Activated CD4-positive, alpha-beta T cell treated with anti-CD3 and anti-CD28 coated beads for 4 hours (primary cell): ENCODE measurements around the gene FAM3B.
"Not testable (repeated sequence)": the region's sequence is repeated elsewhere in the genome, so short reads cannot be mapped to it uniquely, and the experiment has no call there.

Experiments
- DNase-seq, 2 donors: peaks; one replicate each; pipeline ENCODE4 v3.0.0-alpha.2; 2020

FAM3B gene

DNA sequence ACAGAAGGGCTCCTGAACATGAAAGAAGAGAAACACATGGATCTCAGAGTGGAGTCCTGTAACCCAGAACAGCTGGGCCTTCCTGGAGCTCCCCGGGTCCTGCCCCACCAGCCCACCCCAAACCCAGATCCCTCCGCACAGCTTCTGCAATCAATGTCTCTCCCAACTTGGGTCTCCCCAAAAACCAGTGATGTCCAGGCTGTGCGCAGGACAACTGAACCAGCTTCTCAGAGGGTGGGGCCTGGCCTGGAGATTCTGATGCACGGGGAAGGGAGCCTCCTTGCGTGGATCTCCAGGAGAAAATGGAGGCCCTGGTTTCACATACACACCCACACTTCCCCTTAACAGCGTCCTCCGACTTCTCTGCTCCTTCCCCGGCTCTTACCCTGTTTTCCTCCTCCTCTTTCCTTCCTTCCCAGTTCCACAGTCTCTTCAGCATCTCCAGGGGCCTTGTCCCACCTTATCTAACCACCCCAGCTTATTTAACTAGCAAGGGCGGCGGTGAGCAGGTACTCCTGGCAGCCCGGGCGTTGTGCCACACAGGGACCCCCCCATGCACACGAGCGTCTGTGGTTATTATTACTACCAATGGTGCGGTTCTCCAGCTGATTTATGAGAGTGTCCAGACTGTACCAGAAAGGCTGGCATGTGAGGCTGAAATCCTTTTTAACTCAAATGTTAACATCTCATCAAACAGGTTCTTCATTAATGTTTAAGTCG lies 34.0 kb downstream of the FAM3B start:
- DNase-seq = no peak

DNA sequence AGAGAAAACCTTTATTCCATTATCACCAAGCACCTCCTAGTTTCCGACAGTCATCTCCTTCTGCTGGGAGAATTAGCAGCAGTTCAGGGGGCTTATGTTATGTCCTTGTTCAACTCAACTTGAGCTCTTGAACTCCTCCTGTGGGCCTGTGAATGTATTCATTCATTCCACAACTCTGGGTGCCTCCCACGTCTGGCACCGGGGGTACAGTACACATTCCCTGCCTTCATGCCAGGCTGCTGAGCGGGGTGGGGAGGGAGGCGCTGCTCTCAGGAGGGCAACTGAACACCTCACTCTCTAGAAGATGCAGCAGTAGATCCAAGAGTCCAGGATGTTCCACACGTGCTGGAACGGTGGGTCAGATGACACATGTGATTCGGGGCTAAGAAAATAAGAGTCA lies 40.9 kb downstream of the FAM3B start:
- no peak for DNase-seq

DNA sequence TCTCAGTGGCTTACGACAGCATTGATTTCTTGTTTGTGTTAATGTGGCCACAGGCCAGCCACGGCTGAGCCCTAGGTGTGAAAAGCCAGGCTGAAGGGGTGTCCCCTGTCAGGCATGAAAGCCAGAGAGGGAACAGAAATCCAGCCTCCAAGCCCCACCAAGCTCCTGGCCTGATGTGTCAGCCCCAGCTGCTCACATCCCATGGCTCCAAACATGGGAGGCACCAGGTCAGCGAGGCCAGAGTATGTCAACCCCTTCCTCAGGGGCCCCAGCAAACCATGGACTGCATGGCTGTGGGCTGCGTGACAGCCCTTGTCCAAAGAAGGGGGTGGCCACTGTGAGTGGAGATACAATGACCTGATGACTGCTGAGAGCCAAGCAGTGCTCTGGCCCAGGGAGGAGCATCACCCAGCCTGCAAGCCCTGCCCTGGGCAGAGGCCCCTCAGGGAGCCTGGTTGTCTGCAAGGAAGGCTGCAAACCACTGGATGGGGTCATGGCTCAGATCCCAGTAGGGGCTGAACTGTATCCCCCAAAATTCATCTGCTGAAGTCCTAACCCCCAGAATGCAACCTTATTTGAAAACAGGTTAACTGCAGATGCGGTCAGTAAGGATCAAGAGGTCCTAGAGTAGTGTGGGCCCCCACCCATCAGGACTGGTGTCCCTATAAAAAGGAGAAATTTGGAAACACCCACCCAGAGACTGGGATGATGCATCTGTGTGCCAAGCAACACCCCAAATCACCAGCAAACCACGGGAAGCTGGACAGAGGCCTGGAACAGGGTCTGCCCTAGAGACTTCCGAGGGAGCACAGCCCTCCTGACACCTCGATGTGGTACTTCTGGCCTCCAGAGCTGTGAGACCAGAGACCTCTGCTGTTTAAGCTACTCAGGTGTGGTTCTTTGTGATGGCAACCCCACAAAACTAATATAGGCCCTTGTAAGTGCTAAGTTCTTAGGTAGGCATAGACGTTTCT lies 41.9 kb downstream of the FAM3B start:
- DNase-seq = no peak

DNA sequence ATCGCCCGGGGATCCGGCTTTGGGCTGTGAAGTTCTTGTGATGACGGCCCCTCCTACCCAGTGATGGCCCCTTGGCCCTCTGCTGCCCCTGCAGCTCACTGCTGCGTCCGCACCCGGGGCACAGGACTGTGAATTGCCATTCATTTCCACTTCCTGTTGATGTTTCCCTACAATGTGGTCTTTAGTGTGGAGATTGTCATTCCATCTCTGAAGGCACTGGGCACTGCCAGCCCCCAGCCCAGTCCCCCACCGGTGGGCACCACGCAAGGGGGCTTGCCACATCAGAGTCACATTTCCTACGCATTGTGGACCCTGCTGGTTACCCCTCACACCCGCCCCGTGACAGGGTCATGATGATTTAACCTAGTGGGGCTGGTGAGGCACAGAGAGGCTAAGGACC lies 42.7 kb downstream of the FAM3B start:
- no peak for DNase-seq

DNA sequence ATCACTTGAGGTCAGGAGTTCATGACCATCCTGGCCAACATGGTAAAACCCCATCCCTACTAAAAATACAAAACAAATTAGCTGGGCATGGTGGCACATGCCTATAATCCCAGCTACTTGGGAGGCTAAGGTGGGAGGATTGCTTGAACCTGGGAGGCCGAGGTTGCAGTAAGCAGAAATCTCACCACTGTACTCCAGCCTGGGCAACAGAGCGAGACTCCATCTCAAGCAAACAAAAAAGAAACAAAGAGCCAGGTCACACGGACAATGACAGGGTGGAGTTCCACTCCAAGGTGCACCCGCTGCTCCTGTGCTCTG lies 43.1 kb downstream of the FAM3B start:
- not testable (repeated sequence) for DNase-seq

DNA sequence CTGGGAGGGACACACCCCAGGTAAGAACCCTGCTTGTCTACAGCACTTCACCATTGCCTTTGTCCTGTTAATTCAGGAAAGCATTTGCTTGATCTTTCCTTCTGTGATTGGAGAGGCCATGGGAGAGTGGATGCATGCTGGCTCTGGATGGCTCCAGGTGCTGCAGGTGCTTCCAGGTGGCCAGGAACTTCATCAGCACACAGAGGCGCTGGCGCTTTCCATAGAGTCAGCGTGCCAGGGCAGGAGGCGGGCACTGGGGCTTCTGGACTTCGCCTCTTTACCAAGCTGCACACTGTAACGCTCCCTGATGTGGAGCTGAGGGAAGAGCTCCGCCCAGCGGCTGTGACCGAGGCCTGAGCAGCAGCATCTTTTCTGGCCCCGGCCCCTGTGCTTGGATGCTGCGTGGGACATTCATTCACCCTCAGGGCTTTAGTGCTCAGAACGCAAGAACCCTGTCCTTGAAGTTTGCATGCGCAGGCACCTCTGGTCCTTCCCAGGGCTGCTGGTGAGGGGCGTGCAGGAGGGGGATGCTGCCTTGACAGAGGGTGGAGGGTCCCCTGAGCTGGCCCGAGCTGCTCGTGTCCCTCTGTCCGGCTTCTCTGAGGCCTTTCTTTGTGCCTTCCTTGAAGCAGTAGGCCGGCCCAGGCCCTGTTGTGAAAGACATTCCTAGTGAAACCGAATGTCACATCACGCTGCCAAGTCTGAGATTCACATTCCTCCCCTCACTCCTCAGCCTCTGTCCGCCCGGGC lies 43.6 kb downstream of the FAM3B start:
- no peak for DNase-seq

DNA sequence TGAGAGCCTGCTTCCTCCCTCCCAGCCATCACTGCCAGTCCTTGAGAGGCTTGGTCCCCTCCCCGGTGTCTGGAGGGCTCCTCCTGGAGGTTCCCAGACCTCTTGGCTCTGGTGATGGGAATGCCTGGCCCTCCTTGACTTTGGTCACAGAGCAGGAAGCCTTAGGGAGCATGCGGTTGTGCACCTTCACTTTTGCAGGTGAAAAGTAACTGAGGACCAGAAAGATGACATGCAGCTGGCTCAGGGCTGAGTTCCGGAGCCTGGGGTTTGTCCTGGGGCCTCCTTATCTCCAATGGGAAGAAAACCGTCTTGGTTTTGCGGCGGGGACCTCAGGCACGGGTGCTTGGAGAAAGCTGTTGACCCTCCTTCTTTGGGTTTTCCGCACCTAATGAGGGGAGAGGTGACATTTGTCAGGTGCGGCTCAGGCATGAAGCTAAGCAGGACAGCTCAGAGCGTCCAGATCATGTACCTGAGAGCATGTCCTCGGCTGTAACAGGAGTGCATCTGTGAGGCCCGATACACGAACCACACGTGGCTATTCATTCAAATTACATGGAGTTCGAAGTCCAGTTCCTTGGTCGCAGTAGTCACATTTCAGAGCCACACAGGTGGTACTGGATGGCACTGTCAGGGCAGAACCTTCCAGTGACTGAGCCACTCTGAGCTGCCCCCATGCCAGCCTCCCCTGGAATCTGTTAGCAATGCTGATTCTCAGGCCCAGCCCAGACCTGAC lies 44.6 kb downstream of the FAM3B start:
- no peak for DNase-seq

DNA sequence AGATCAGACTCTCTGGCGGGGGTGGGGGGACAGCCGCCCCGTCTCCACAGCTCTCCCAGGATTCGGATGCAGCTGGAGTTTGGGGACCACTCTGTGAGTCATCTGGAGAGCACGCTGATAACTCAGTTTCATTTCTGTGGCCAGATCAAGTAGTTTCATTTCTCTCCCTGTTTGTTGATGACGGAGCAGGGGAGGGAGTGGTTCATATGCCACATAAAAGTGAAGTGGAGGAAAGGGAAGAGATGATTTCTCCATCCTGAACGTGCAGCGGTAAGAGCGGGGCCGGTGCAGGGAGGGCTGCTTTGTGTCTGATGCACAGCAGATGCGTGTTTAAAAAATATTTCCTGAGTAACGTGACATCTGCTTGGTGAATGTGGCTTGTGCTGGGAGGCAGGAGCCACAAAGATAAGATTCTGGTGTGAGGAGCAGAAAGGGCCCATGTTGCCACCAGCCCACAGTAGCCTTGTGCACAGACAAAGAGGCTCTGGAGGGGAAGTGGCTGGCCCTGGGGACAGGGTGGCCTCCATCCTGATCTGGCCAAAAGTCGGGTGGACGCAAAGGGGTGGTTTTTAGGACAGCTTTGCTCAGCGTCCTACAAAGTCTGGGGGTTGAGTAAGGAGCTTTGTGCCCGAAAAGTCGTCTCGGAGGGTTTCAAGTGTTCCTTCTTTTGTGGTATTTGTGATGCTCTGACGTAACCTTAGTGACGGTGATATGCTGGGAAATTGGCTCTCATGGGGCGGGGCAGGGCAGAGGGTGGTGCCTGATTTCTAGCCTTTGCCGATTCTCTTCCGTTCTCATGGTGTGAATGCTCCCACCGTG lies 45.4 kb downstream of the FAM3B start, which contains the start of gene MX2:
Gene MX2, plus strand, starts transcription at position 242 of the 819 bp plus-strand sequence. CDS start 14,880 bp downstream, outside the sequence.
- DNase-seq = peak; percentile 81

DNA sequence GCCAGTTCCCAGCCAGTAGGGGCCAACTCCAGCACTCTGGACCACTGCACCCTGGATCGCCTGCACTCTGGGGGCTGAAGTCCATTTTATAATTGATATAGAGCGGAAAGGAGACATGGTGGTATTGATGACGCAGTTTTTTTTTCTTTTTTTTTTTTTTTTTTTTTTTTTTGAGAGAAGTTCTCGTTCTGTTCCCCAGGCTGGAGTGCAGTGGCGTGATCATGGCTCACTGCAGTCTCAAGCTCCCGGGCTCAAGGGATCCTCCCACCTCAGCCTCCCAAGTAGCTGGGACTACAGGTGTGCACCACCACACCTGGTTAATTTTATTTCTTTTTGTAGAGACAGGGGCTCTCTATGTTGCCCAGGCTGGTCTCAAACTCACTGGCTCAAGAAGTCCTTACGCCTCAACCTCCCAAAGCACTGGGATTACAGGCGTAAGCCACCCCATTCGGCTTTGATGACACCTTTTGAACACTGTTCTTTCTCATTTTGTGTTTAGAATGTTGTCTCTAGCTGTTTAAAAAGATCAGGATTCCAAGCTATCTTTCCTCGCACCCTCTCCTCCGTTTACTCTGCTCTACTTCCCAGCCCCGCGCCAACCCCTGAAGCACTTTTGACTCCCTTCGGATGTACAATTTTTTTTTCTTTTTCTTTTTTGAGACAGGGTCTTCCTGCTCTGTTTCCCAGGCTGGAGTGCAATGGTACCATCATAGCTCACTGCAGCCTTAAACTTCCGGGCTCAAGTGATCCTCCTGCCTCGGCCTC lies 46.2 kb downstream of the FAM3B start:
- no peak for DNase-seq

DNA sequence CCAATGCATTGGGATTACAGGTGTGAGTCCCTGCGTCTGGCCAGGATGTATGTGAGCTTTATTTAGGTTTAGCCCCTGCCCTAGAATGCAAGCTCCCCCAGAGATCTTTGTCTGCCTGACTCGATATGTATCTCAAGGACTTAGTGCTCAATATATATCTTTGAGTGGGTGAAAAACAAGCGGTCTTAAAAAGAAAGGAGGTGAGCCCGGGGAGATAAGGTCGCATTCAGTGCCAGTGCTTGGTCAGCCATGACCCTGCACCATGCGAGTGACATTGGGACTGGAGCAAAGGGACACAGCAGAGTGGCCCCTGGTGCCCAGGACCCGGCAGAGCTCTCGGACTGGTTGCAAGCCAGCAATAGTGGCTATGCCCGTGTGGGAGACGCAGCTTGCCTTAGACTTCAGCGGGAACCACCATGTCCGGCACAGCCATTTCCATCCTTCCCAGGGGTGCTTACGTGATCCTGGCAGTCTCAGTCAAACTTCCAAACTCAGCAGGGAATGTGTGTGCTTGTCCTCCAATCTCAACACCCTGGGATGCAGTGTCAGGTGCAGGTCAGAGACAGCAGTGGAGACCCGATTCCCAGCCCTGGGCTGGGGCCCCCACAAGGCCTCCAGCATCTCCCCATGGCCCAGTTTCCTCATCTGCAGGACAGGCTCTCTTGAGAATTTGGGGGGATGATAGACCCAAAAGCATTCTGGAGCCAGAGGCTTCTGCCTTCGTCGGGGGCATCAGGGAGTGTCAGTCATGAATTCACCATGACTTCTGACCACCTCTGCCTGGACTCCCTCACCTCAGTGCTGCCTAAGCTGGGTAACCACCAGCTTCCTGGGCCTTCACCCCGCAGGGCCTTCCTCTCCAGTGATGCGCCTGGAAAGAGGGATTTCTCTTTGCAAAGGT lies 47.0 kb downstream of the FAM3B start:
- no peak for DNase-seq

DNA sequence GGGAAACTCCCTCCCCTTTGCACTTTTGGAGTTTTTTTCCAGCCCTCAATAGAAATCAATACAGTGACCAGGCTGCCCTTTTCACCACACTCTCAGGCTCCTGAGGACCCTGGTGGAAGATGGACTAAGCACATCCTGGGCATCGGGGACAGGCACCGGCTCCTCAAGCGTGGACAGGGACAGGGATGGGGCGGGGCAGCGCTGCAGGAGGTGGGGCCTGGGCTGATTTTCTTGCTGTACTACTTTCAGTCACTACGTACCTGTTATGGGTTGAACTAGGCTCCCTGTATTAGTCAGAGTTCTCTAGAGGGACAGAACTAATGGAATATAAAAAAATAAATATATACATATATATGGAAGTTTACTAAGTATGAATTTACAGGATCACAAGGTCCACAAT lies 47.7 kb downstream of the FAM3B start:
- DNase-seq = no peak

DNA sequence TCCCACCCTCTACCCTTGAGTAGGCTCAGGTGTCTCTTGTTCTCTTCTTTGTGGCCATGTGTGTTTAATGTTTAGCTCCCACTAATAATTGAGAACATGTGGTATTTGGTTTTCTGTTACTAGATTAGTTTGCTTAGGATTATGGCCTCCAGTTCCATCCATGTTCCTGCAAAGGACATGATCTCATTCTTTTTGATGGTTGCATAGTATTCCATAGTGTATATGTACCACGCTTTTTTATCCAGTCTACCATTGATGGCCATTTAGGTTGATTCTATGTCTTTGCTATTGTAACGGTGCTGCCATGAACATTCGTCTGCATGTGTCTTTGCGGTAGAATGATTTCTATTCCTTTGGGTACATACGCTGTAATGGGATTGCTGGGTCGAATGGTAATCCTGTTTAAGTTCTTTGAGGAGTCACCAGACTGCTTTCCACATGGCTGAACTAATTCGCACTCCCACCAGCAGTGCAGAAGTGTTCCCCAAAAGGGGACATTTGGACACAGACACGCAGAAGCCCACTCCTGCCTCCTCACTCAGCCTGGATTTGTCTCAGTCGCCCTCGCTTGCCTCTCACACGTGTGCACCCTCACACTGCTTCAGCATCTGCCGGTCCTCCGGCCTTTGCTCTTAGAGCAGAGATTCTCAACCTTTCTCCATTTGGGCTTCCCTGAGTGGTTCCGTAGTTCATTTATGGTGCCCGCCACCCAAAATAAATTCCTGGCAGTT lies 48.9 kb downstream of the FAM3B start:
- no peak for DNase-seq

DNA sequence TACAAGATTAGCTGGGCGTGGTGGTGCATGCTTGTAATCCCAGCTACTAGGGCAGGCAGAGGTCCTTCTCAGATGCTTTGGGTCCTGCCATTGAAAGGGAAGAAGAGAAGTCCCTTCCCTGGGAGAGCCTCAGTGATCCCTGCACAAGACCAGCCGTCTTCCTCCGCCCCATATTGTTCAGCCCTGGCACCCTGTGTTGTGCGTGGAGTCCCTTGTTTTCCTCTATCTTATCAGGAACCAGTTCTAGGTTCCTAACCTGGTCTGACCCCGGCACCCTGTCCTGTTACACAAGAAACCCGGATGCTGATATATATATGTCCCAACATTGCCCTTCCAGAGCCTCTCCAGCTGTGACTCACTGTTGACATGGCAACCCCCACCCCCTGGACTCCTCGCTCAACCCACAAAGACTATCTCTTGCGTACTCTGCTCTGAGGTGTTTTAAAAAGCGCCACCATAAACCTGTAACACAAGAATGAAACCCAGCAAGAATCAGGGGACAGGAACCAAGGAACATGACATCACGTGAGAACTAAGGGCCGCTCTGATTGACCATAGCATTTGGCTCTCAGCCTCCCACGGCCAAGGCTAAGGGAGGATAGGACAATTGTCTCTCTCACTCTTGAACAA lies 50.0 kb downstream of the FAM3B start:
- no peak for DNase-seq

DNA sequence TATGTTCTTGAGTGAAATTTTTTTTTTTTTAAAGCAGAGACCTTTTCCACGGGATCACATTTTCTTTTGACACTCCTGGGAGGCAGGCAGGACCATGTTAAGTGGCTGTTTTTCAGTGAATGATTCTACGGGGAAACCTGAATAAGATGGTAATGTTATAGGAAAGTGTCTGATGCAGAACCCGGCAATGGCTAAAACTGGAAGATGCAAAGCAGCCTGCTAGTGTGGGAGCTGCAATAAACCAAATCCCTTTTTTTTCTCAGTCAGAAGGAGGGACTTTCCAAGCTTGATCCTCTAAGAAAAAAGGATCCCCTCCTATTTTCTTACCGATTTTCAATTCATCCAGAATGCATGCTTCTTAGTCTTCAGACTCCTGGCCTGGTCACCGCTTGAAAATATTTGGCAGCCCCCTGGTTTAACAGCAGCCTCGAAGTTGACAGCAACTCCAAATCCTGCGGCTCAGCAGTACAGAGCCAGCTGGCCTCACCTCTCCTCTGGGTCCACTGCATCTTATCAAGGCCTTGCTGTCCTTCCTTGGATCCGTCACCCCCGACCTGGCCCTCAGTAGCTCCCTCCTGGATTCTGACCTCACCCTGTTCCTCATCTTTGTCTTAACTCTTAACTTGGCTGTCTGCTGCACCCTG lies 50.8 kb downstream of the FAM3B start:
- DNase-seq = no peak

DNA sequence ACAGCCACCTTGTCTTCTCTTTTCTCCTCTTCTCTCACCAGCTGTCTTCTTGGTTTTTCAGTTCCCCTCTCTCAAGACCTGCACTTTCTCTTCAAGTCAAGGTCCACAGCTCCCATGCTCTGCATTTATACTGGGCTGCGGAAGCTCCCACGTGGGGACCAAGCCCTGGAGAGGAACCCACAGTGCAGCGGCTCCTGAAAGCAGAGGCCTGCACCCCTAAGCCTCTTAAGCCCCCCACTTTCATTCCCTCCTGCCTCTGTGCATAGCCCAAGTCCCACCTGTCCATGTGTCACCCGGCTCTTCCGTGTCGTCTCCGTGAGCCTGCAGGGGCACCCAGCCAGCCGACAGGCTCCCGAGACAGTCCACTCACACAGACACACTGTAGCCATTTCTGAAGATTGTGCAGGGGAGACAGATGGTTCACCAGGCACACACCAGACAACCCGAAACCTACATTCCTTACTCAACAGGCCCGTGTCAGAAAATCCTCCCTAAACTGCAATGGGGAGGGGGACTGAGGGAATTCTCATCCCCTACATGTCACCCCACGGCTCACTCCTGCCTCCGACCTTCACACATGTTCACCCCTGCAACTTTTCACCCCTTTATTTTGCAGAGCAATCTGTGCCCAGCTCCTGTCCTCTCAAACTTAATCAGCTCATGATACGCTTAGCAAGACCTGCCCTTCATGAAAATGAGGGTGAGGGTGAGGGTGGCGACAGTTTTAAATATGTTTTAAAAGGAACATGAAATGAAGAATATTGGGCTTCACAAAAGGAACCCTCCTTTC lies 51.5 kb downstream of the FAM3B start:
- no peak for DNase-seq

DNA sequence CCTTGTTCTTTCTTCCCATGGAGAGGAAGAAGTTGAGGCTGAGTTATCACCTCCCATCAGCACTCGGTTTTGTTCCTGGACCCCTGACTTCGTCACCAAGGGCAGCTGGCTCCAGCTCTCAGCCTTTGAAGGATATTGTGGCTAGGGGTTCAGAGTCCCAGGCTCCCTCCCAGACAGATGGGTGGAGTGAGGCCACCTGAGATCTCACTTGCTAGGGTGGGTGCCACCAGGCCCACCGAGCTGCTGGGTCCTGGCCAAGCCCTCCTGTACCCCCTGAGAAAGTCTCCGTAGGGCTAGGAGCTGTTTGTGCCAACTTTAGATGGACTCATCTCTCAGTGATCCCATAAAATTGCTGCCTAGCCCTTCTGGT lies 52.1 kb downstream of the FAM3B start:
- no peak for DNase-seq
